GM23338 (cell line): ENCODE data around the gene CABCOCO1. TPM values are rescaled to one million over a fixed set of nuclear protein-coding genes. Genes with fewer than 3 reads are reported as not detected.

Source experiments
- ATAC-seq: fragments of 200-7000 bp; cut with Tn5 transposase; 3 replicates; pipeline ENCODE4 v1.9.1; 2020
- DNase-seq: peaks from one replicate; pipeline ENCODE4 v3.0.0-alpha.2; 2015; ENCODE audit warnings: low spot score
- H2AFZ ChIP-seq: fragments of 200-600 bp; sonication (generic); 2 replicates; pipeline ENCODE4 v1.8.0; 2016; ENCODE audit warnings: antibody characterized with exemption, mild to moderate bottlenecking, moderate library complexity
- H3F3A ChIP-seq: fragments of 200-600 bp; sonication (generic); replicated peaks from 2 replicates; pipeline ENCODE4 v1.8.0; 2017; ENCODE audit warnings: antibody characterized with exemption, mixed run types, low read depth
- H3K27ac ChIP-seq: fragments of 200-600 bp; sonication (generic); 2 replicates; pipeline ENCODE4 v1.6.1; 2016; ENCODE audit warnings: low read depth
- H3K27me3 ChIP-seq: fragments of 200-600 bp; sonication (generic); 2 replicates; pipeline ENCODE4 v1.8.0; 2016; ENCODE audit warnings: mild to moderate bottlenecking, mixed run types, moderate library complexity; ENCODE audit not compliant: insufficient read depth
- H3K36me3 ChIP-seq: fragments of 200-600 bp; sonication (generic); 2 replicates; pipeline ENCODE4 v1.8.0; 2016; ENCODE audit warnings: mild to moderate bottlenecking; ENCODE audit not compliant: insufficient read depth
- H3K4me1 ChIP-seq: fragments of 200-600 bp; sonication (generic); 2 replicates; pipeline ENCODE4 v1.8.0; 2016; ENCODE audit warnings: mild to moderate bottlenecking, moderate library complexity; ENCODE audit not compliant: insufficient read depth
- H3K4me2 ChIP-seq: fragments of 200-600 bp; sonication (generic); 2 replicates; pipeline ENCODE4 v1.7.1; 2017; ENCODE audit warnings: mixed run types
- H3K4me3 ChIP-seq: fragments of 200-600 bp; sonication (generic); 2 replicates; pipeline ENCODE4 v1.6.1; 2016; ENCODE audit warnings: mixed run types
- H3K79me2 ChIP-seq: fragments of 200-600 bp; sonication (generic); replicated peaks from 2 replicates; pipeline ENCODE4 v1.8.0; 2017; ENCODE audit warnings: mild to moderate bottlenecking; ENCODE audit not compliant: insufficient read depth
- H3K9me2 ChIP-seq: fragments of 200-600 bp; sonication (generic); 2 replicates; pipeline ENCODE4 v1.8.0; 2017; ENCODE audit not compliant: insufficient read depth
- H4K20me1 ChIP-seq: fragments of 200-600 bp; sonication (generic); replicated peaks from 2 replicates; pipeline ENCODE4 v1.8.0; 2017; ENCODE audit warnings: mild to moderate bottlenecking; ENCODE audit not compliant: insufficient read depth
- H3K27ac Mint-ChIP-seq: 2 replicates; pipeline ENCODE4 v1.8.0; 2020; ENCODE audit warnings: inconsistent platforms, mild to moderate bottlenecking, moderate library complexity, mixed read lengths
- H3K27me3 Mint-ChIP-seq: 3 replicates; pipeline ENCODE4 v1.8.0; 2022; ENCODE audit warnings: low read depth, mild to moderate bottlenecking, moderate library complexity, mixed read lengths, inconsistent platforms; ENCODE audit not compliant: insufficient read depth, poor library complexity
- H3K36me3 Mint-ChIP-seq: 3 replicates; pipeline ENCODE4 v1.8.0; 2021; ENCODE audit warnings: low read depth, mild to moderate bottlenecking, inconsistent platforms, moderate library complexity, mixed read lengths
- H3K4me1 Mint-ChIP-seq: 3 replicates; pipeline ENCODE4 v1.8.0; 2020; ENCODE audit warnings: mild to moderate bottlenecking, inconsistent platforms, mixed read lengths
- H3K4me3 Mint-ChIP-seq: 3 replicates; pipeline ENCODE4 v1.8.0; 2021; ENCODE audit warnings: moderate library complexity, mild to moderate bottlenecking, inconsistent platforms, mixed read lengths
- H3K9me3 Mint-ChIP-seq: 3 replicates; pipeline ENCODE4 v1.8.0; 2020; ENCODE audit warnings: moderate library complexity, mild to moderate bottlenecking, inconsistent platforms, mixed read lengths
- CREB1 ChIP-seq: fragments of 250-450 bp; sonication (Bioruptor Pico); IDR thresholded peaks from 2 replicates; pipeline ENCODE4 v1.5.0; 2020; ENCODE audit warnings: low read depth, mild to moderate bottlenecking, moderate library complexity
- CTCF ChIP-seq, 2 experiments: fragments of 200-600 bp in 1 of 2; sonication (generic) in 1 of 2; conservative IDR thresholded peaks; 2 replicates each; pipeline versions ENCODE4 v1.5.1 to v1.6.1; 2016 to 2017; ENCODE audit warnings: antibody characterized with exemption in 2 of 2, low read depth in 2 of 2, mild to moderate bottlenecking in 2 of 2, moderate library complexity in 1 of 2
- ETS1 ChIP-seq: IDR thresholded peaks from 2 replicates; pipeline ENCODE4 v1.6.1; 2016; ENCODE audit warnings: antibody characterized with exemption
- EZH2 ChIP-seq: fragments of 200-600 bp; sonication (generic); IDR thresholded peaks from one replicate; pipeline ENCODE4 v1.8.0; 2017; ENCODE audit warnings: antibody characterized with exemption, mild to moderate bottlenecking, low read depth; ENCODE audit not compliant: unreplicated experiment
- EZH2phosphoT487 ChIP-seq: fragments of 200-600 bp; sonication (generic); IDR thresholded peaks from one replicate; pipeline ENCODE4 v1.8.1; 2018; ENCODE audit warnings: antibody characterized with exemption; ENCODE audit not compliant: unreplicated experiment
- JUNB ChIP-seq: IDR thresholded peaks from one replicate; pipeline ENCODE4 v1.6.1; 2016; ENCODE audit warnings: antibody characterized with exemption; ENCODE audit not compliant: unreplicated experiment
- NANOG ChIP-seq: IDR thresholded peaks from 2 replicates; pipeline ENCODE4 v1.6.1; 2016; ENCODE audit warnings: antibody characterized with exemption, borderline replicate concordance
- REST ChIP-seq: IDR thresholded peaks from one replicate; pipeline ENCODE4 v1.6.1; 2018; ENCODE audit warnings: antibody characterized with exemption; ENCODE audit not compliant: unreplicated experiment
- STAT1 ChIP-seq: IDR thresholded peaks from one replicate; pipeline ENCODE4 v1.6.1; 2016; ENCODE audit warnings: antibody characterized with exemption; ENCODE audit not compliant: unreplicated experiment
- ZNF114 ChIP-seq: fragments of 250-450 bp; sonication (Bioruptor Pico); IDR thresholded peaks from 2 replicates; pipeline ENCODE4 v1.5.0; 2020; ENCODE audit warnings: mild to moderate bottlenecking, moderate library complexity
- polyA plus RNA-seq: library from polyadenylated mRNA; unstranded; fragments of >200 nt; fragmentation: Nextera tagmentation; extraction: Ambion mirVana; gene quantifications from 2 replicates; pipeline ENCODE4 v1.2.1, GENCODE V29; 2016
- total RNA-seq: library from RNA; depleted of rRNA; stranded (reverse); fragments of >200 nt; shearing (Covaris generic); gene quantifications from 2 replicates; pipeline ENCODE4 v1.2.3, GENCODE V29; 2014

Gene CABCOCO1
- total and polyA plus RNA-seq, 2 experiments from 2014 or later, result not detected

- no peak overlapping the region for H3K4me2 ChIP-seq
- no peaks in the 10 kb centered on the region for H3K79me2 ChIP-seq
- no peaks in the 10 kb centered on the region for H3K36me3 ChIP-seq
- Mint-ChIP-seq H3K27me3 (no peaks in the 10 kb centered on the region), H3K9me3 (no peaks in the 10 kb centered on the region), H3K36me3 (no peaks in the 10 kb centered on the region), H3K27ac (no peak overlapping the region), H3K4me3 (no peak overlapping the region), H3K4me1 (no peaks in the 10 kb centered on the region)
- H3F3A ChIP-seq, result no peaks in the 10 kb centered on the region
- no peak overlapping the region for H2AFZ ChIP-seq
- peaks cover 5% of the 10 kb centered on the region; the same call in 1 of the 2 replicates for H3K9me2 ChIP-seq
- DNase-seq (no peak), ATAC-seq (no peak)
- H4K20me1 ChIP-seq, result no peaks in the 10 kb centered on the region
- TF ChIP-seq ZNF114 (no peak), ETS1 (no peak), CTCF (conservative IDR thresholded peaks at IDR 0.05; ENCODE audit: low read depth in 2 of 2) (no peak), CREB1 (CRISPR knock-in tag) (no peak), NANOG (no peak), JUNB (no peak), EZH2 (no peak), REST (no peak), EZH2phosphoT487 (no peak)
- no peaks in the 10 kb centered on the region for H3K4me1 ChIP-seq
- H3K27me3 ChIP-seq, result no peaks in the 10 kb centered on the region
- H3K4me3 ChIP-seq, result no peak overlapping the region
- no peak overlapping the region for H3K27ac ChIP-seq
Measured at GRCh38 chr10:61789031-61789430, 126.3 kb downstream of the CABCOCO1 start.

GRCh38 chr10:61791216-61791615 lies 128.5 kb downstream of the CABCOCO1 start:
- Histone ChIP-seq H3K4me3 (no peak overlapping the region), H2AFZ (no peak overlapping the region), H3K4me2 (no peak overlapping the region), H3F3A (no peaks in the 10 kb centered on the region), H3K4me1 (no peaks in the 10 kb centered on the region), H3K27me3 (no peaks in the 10 kb centered on the region), H4K20me1 (no peaks in the 10 kb centered on the region), H3K36me3 (no peaks in the 10 kb centered on the region), H3K79me2 (no peaks in the 10 kb centered on the region), H3K9me2 (peaks cover 5% of the 10 kb centered on the region; the same call in 1 of the 2 replicates), H3K27ac (no peak overlapping the region)
- no peaks in the 10 kb centered on the region for H3K36me3 Mint-ChIP-seq
- no peaks in the 10 kb centered on the region for H3K27me3 Mint-ChIP-seq
- TF ChIP-seq CREB1 (CRISPR knock-in tag), result no peak
- no peak for TF ChIP-seq STAT1
- no peak for TF ChIP-seq JUNB
- no peak for TF ChIP-seq EZH2phosphoT487
- DNase-seq (no peak), ATAC-seq (no peak)
- no peak overlapping the region for H3K27ac Mint-ChIP-seq
- H3K9me3 Mint-ChIP-seq, result no peaks in the 10 kb centered on the region
- no peaks in the 10 kb centered on the region for H3K4me1 Mint-ChIP-seq
- H3K4me3 Mint-ChIP-seq, result no peak overlapping the region
